Mucosa of rectum (tissue), 2 donors: ENCODE measurements around the gene EPRS1.
"Not testable (repeated sequence)": the region's sequence is repeated elsewhere in the genome, so short reads cannot be mapped to it uniquely, and the experiment has no call there.

Source experiments
- H3K27ac ChIP-seq, 2 donors: one replicate each; pipeline ENCODE4 v1.7.0; 2013; ENCODE audit warnings: inconsistent platforms in 2 of 2, low read depth in 2 of 2, low read length in 2 of 2
- H3K27me3 ChIP-seq, 2 donors: one replicate each; pipeline ENCODE4 v1.7.0; 2013; ENCODE audit warnings: low read length in 2 of 2; ENCODE audit not compliant: control insufficient read depth in 2 of 2, insufficient read depth in 2 of 2
- H3K36me3 ChIP-seq, 2 donors: one replicate each; pipeline ENCODE4 v1.7.0; 2013; ENCODE audit warnings: low read length in 2 of 2; ENCODE audit not compliant: control insufficient read depth in 2 of 2, insufficient read depth in 2 of 2
- H3K4me1 ChIP-seq, 2 donors: one replicate each; pipeline ENCODE4 v1.7.0; 2013; ENCODE audit warnings: low read length in 2 of 2, mild to moderate bottlenecking in 1 of 2; ENCODE audit not compliant: control insufficient read depth in 2 of 2, insufficient read depth in 2 of 2
- H3K4me3 ChIP-seq, 2 donors: one replicate each; pipeline ENCODE4 v1.7.0; 2013; ENCODE audit warnings: low read length in 2 of 2
- H3K9ac ChIP-seq, 2 donors: one replicate each; pipeline ENCODE4 v1.7.0; 2013; ENCODE audit warnings: low read length in 2 of 2, low read depth in 1 of 2, mild to moderate bottlenecking in 1 of 2
- H3K9me3 ChIP-seq, 2 donors: one replicate each; pipeline ENCODE4 v1.7.0; 2013; ENCODE audit warnings: low read length in 2 of 2; ENCODE audit not compliant: control insufficient read depth in 2 of 2
- donor health status: healthy.
- donor health status: Normal muscosa, but diverticular disease.

The EPRS1 gene

DNA sequence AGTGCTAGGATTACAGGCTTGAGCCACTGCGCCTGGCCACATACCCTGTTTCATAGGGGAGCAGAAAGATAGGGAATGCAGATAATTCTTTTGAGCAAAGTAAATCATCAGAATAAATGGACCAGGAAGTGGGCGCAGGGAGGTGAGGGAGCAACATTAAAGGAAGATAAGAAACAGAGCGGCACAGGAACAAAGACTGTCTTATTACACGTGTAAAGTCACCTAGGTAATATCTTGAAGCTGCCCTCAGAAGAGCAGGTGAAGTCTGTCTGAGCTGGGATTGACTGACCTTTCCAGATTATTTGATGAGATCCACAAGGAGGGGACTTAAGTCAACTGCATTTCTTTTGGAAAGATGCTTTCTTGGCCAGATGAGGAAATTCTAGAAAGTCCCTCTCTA lies 7.7 kb downstream of the EPRS1 start:
- H3K36me3 ChIP-seq: peaks cover 18 to 20% of the 10 kb centered on the region in 2 donors

GRCh38 chr1:220037810-220038209 lies 8.5 kb downstream of the EPRS1 start:
- H3K4me1 ChIP-seq, H3K9ac ChIP-seq, H3K9me3 ChIP-seq, H3K27ac ChIP-seq, H3K27me3 ChIP-seq, H3K4me3 ChIP-seq: not testable (repeated sequence)
- peaks cover 22 to 27% of the 10 kb centered on the region in 2 donors for H3K36me3 ChIP-seq

More for the DNA sequence above, 7.7 kb downstream of the EPRS1 start:
- Histone ChIP-seq H3K9ac (no peak overlapping the region), H3K4me1 (peaks cover 2 to 4% of the 10 kb centered on the region in 2 donors), H3K9me3 (no peaks in the 10 kb centered on the region), H3K27me3 (no peaks in the 10 kb centered on the region), H3K27ac (no peak overlapping the region), H3K4me3 (no peak overlapping the region)

DNA sequence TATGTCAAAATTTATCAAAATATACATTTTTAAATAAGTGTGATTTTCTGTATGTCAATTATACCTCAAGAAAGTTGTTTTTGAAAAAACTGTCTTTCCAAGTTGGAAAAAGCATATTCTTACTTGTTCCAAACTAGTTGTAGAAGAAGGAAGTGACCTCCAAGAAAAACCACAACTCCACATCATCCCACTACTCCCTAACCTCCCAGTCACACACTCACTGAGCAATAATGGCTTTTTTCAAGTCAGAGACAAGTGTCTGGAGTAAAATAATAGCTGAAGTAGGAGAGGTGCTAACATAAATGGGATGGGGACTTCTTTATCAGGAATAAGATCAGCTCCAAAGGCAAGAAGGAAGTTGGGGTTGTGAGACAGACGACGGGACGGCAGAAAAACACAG lies 13.4 kb downstream of the EPRS1 start:
- H3K27me3 ChIP-seq: no peaks in the 10 kb centered on the region
- H3K27ac ChIP-seq: no peak overlapping the region
- H3K4me1 ChIP-seq: no peaks in the 10 kb centered on the region
- peaks cover 43 to 47% of the 10 kb centered on the region in 2 donors for H3K36me3 ChIP-seq
- H3K9me3 ChIP-seq: no peaks in the 10 kb centered on the region
- no peak overlapping the region for H3K4me3 ChIP-seq
- H3K9ac ChIP-seq: no peak overlapping the region

DNA sequence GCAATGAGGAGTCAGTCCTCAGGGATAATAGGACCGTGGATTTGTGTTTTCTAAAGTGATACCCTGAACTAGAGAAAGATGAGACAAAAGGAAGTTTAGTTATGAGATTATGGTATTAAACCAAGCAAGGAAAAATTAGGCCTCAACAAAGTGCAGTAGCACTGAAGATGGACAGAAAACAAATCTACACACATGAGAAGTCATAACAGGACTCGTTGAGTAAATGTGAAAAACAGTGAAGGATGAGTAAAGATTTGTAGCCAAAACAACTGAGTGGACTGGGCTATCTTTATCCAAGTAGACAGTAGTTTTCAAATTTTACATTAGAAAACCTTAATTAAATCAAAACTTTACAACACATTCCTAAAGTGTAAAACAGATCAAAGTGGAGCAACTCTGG lies 15.0 kb downstream of the EPRS1 start:
- Histone ChIP-seq H3K9me3 (no peaks in the 10 kb centered on the region), H3K36me3 (peaks cover 43 to 48% of the 10 kb centered on the region in 2 donors), H3K27ac (no peak overlapping the region), H3K27me3 (no peaks in the 10 kb centered on the region), H3K9ac (no peak overlapping the region), H3K4me3 (no peak overlapping the region), H3K4me1 (no peaks in the 10 kb centered on the region)

DNA sequence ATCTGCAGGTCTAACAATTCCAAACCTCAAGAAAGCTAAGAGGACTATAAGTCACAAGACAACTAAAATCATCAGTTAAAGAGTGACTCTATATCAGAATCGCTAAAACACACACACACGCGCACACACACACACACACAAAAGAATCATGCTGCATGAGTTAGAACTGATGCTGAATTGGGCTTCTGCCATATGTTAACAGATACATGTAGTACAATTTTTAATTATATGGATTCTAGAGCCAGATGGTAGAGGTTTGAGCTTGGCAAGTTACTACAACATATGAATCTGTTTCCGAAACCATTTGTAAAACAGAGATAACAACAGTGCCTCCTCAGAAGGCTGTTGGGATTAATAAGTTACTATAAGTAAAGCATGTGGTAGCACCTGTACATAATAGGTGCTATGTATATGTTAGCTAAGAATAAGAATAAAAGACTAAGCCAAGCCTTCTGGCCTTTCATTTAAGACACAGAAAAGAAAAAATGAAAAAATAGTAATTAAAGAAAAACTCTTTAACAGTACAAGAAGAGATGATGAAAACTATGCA lies 17.9 kb downstream of the EPRS1 start:
- no peak overlapping the region for H3K9ac ChIP-seq
- H3K4me1 ChIP-seq: no peaks in the 10 kb centered on the region
- H3K36me3 ChIP-seq: peaks cover 45 to 55% of the 10 kb centered on the region in 2 donors
- no peak overlapping the region for H3K4me3 ChIP-seq
- no peaks in the 10 kb centered on the region for H3K27me3 ChIP-seq
- no peak overlapping the region for H3K27ac ChIP-seq
- H3K9me3 ChIP-seq: no peaks in the 10 kb centered on the region

- H3K27ac ChIP-seq: no peak overlapping the region
- no peak overlapping the region for H3K9ac ChIP-seq
- peaks cover 46 to 56% of the 10 kb centered on the region in 2 donors for H3K36me3 ChIP-seq
- no peak overlapping the region for H3K4me3 ChIP-seq
- no peaks in the 10 kb centered on the region for H3K4me1 ChIP-seq
- H3K27me3 ChIP-seq: no peaks in the 10 kb centered on the region
- H3K9me3 ChIP-seq: no peaks in the 10 kb centered on the region
These were observed 27.2 kb downstream of the EPRS1 start for GRCh38 chr1:220019071-220019470.

- H3K36me3 ChIP-seq: peaks cover 33 to 40% of the 10 kb centered on the region in 2 donors
- no peak overlapping the region for H3K9ac ChIP-seq
- H3K27me3 ChIP-seq: no peaks in the 10 kb centered on the region
- H3K9me3 ChIP-seq: no peaks in the 10 kb centered on the region
- no peaks in the 10 kb centered on the region for H3K4me1 ChIP-seq
- H3K4me3 ChIP-seq: no peak overlapping the region
- no peak overlapping the region for H3K27ac ChIP-seq
These were observed 32.8 kb downstream of the EPRS1 start for GRCh38 chr1:220013497-220013896.

- H3K36me3 ChIP-seq: peaks cover 22 to 33% of the 10 kb centered on the region in 2 donors
- no peak overlapping the region for H3K27ac ChIP-seq
These were observed 34.0 kb downstream of the EPRS1 start for GRCh38 chr1:220012259-220012658.

DNA sequence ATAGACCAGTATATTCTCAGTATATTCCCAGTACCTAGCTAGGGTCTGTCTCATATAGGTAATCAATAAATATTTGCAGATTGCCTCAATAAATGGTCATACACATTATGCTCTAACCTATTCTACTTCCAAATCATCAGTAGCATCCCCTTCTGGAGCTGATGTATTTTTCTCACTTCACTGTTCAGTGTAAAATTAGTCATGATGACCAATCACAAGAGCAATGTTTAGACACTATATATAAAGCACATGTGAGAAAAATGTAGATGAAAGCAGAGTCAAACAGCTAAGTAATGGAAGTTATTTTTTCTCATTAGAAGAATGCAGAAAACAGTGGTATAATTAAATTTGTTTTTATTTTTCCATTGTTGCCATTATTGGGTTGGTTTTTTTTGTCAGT lies 34.7 kb downstream of the EPRS1 start:
- peaks cover 25 to 33% of the 10 kb centered on the region in 2 donors for H3K36me3 ChIP-seq
- H3K27me3 ChIP-seq: no peaks in the 10 kb centered on the region
- H3K9ac ChIP-seq: no peak overlapping the region
- no peak overlapping the region for H3K27ac ChIP-seq
- H3K9me3 ChIP-seq: no peaks in the 10 kb centered on the region
- H3K4me1 ChIP-seq: no peaks in the 10 kb centered on the region
- H3K4me3 ChIP-seq: no peak overlapping the region

More at GRCh38 chr1:220012259-220012658, 34.0 kb downstream of the EPRS1 start:
- Histone ChIP-seq H3K9ac (no peak overlapping the region), H3K4me3 (no peak overlapping the region), H3K4me1 (no peaks in the 10 kb centered on the region), H3K27me3 (no peaks in the 10 kb centered on the region), H3K9me3 (no peaks in the 10 kb centered on the region)

GRCh38 chr1:220007438-220007837 lies 38.9 kb downstream of the EPRS1 start:
- Histone ChIP-seq H3K9me3 (no peaks in the 10 kb centered on the region), H3K27ac (no peak overlapping the region), H3K9ac (no peak overlapping the region), H3K4me1 (no peaks in the 10 kb centered on the region), H3K36me3 (peaks cover 42 to 48% of the 10 kb centered on the region in 2 donors), H3K27me3 (no peaks in the 10 kb centered on the region), H3K4me3 (no peak overlapping the region)

DNA sequence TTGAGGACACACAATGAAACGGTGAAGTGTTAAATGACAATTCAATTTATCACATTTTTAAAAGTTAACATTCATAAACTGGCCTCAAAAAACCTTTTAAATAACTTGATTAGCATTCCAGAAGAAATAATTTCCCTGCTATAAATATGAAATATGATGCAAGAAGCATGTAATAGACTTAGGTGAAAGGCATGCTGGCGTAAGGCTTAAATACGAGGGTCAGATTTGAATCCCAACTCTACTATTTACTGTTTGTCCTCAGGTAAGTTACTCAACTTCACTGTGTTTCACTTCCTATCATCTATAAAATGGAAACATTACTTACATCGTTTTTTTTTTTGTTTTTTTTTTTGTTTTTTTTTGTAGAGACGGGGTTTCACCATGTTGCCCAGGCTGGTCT lies 40.8 kb downstream of the EPRS1 start:
- Histone ChIP-seq H3K36me3 (peaks cover 43 to 53% of the 10 kb centered on the region in 2 donors), H3K27me3 (no peaks in the 10 kb centered on the region), H3K9me3 (no peaks in the 10 kb centered on the region), H3K4me3 (no peak overlapping the region), H3K9ac (no peak overlapping the region), H3K27ac (no peak overlapping the region), H3K4me1 (no peaks in the 10 kb centered on the region)
